ACHN (cell line): ENCODE measurements around the gene EIF2S3B.
A peak's percentile ranks its signal among the peaks of the same experiment; 100 is the strongest.
"Not testable (repeated sequence)": the region's sequence is repeated elsewhere in the genome, so short reads cannot be mapped to it uniquely, and the experiment has no call there.

ENCODE experiments used
- DNase-seq: peaks from one replicate; pipeline ENCODE4 v3.0.0-alpha.2; 2015
- in situ Hi-C: cut with HindIII; loops from 2 replicates; pipeline ENCODE4 v1.10.0; 2017; ENCODE audit warnings: low sequenced_read_pairs, low pct_ligation_motif_present, low pct_unique_long_range_greater_than_20kb

EIF2S3B gene

DNA sequence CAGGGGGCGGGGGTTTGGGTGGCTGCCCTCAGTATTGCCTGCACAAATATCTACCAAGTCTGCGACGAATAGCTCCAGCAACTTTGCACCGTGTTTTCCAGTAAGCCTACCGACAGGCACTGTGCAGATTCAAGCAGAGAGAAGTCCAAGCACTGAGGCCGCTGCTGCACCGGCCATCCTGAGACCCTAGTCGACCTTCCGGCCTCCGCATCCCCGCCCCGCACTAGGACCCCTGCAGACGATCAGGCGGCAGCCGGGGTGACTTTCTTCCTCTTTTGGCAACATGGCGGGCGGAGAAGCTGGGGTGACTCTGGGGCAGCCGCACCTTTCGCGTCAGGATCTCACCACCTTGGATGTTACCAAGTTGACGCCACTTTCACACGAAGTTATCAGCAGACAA, at the start of gene EIF2S3B:
Gene EIF2S3B, plus strand, starts transcription at position 271 of the 400 bp plus-strand sequence. Its CDS starts 13 bp downstream, at position 284.
- in situ Hi-C loops = no loop called here
- no peak for DNase-seq

DNA sequence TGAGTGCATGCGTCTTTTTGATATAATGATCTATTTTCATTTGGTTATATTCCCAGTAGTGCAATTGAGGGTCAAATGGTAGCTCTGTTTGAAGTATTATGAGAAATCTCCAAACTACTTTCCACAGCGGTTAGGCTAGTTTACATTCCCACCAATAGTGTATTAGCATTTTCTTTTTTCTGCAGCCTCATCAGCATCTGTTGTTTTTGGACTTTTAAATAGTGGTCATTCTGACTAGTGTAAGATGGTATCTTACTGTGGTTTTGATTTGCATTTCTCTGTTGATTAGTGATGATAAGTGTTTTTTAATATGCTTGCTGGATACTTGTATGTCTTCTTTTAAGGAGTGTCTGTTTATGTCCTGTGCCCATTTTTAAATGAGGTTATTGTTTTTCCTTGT, 48.8 kb upstream of the EIF2S3B start:
- DNase-seq = no peak
- in situ Hi-C loops = no loop called here

DNA sequence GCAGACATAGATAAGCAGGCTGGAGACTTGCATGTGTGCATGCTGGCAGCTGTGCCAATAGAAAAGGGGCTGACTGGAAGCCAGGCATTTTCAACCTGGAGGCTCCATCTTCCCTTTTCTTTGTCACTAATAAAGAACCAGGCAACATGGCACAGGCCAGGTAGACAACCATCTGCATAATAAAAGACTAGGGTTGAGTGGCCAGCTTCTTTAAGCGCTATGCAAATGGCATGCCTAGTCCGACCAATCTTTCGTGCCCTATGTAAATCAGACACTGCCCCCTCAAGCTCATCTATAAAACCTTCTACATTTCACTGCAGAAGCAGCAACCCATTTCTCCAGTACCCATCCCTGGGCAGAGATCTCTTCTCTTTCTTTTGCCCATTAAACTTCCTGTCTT, 47.9 kb upstream of the EIF2S3B start:
- no peak for DNase-seq
- in situ Hi-C loops = no loop called here

DNA sequence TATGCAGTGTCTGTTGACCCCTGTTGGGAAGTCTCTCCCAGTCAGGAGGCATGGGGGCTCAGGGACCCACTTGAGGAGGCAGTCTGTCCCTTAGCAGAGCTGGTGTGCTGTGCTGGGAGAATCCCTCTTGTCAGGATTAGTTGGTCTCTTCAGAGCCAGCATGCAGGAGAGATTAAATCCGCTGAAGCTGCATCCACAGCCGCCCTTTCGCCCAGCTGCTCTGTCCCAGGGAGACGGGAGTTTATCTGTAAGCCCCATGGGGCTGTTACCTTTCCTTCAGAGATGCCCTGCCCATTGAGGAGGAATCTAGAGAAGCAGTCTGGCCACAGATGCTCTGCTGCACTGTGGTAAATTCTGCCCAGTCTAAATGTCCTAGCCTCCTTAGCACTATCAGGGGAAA, 39.4 kb upstream of the EIF2S3B start:
- DNase-seq = no peak
- in situ Hi-C loops = no loop called here

DNA sequence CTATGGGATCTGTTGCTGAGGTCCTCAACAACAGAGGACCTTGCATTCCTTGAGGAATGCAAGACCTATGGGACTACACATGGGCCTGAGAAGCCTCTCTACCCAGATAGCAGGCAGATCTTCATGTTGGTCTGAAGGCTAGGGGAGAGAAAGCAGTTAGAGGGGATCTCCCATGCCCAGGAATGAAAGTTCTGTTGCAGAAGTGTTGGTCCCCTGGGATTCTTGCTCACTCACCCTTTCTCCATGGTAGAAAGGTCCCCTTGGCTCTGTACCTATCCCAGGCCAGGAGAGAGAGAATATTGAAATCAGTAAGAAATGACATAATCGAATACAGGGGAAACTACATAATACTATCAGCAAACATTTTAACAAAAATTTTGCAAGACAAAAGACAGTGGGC, 36.0 kb upstream of the EIF2S3B start:
- in situ Hi-C loops = no loop called here
- DNase-seq = no peak

DNA sequence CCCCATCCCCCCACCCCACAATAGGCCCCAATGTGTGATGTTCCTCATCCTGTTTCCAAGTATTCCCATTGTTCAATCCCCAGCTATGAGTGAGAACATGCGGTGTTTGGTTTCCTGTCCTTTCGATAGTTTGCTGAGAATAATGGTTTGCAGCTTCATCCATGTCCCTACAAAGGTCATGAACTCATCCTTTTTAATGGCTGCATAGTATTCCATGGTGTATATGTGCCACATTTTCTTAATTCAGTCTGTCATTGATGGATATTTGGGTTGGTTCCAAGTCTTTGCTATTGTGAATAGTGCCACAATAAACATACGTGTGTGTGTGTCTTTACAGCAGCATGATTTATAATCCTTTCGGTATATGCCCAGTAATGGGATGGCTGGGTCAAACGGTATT, 32.9 kb upstream of the EIF2S3B start:
- in situ Hi-C loops, DNase-seq: not testable (repeated sequence)

DNA sequence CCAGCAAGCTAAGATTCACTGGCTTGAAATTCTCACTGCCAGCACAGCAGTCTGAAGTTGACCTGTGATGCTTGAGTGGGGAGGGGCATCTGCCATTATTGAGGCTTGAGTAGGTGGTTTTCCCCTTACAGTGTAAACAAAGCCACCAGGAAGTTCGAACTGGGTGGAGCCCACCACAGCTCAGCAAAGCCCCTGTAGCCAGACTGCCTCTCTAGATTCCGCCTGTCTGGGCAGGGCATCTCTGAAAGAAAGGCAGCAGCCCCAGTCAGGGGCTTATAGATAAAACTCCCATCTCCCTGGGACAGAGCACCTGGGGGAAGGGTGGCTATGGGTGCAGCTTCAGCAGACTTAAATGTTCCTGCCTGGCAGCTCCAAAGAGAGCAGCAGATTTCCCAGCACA, 23.8 kb upstream of the EIF2S3B start:
- in situ Hi-C loops, DNase-seq: not testable (repeated sequence)

DNA sequence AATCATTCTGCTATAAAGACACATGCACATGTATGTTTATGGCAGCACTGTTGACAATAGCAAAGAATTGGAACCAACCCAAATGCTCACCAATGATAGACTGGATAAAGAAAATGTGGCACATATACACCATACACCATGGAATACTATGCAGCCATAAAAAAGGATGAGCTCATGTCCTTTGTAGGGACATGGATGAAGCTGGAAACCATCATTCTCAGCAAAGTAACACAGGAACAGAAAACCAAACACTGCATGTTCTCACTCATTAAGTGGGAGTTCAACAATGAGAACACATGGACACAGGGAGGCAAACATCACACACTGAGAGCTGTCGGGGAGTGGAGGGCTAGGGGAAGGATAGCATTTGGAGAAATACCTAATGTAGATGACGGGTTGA, 18.4 kb upstream of the EIF2S3B start:
- DNase-seq, in situ Hi-C loops: not testable (repeated sequence)

DNA sequence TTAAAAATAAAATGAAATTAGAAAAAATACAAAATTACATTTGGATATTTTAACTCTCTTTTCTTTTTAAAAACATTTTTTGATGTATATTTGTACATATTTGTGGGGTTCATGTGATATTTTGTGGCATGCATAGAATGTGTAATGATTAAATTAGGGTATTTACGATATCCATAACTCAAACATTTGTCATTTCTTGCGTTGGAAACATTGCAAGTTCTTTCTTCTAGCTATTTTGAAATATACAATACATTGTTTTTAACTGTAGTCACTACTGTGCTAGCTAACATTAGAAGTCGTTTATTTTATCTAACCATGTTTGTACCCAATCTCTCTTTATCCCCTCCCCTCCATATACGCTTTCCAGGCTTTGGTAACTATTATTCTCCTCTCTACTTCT, 13.9 kb upstream of the EIF2S3B start:
- in situ Hi-C loops = no loop called here
- no peak for DNase-seq

DNA sequence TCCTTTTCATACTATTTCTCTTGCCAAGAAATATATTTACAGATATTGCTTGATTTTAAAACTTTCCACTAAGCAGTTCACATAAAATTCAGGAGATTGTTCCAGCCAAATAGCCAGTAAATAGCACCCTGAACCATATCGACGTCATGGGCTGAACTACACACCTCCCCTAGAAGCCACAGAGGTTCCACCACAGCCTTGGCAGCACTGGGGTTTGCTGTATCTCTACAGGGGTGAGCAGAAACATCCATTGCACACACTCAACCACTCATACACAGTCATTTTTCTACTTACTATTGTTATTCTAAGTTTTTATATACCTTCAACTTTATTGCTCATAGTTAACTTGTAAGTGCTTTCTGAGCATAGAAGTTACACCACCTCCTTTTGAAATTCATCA, 8.1 kb upstream of the EIF2S3B start:
- in situ Hi-C loops = no loop called here
- DNase-seq = no peak

DNA sequence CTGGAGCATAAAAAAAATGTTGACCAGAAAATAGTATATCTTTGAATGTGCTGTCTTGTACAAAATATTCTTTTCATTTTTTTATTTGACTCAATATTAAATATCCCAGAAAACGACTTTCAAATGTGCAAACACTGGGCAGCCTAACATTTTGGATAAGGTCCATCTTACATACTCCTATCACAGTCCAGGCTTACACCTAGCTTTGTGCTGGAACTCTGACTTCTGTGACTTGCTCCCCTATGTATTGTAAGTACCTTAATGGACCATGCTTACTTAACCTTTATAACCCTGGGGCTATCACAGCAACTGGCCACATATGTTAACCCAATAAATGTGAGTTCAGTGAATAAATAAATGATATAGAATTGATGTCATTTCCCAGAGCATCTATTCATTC, 7.6 kb upstream of the EIF2S3B start:
- in situ Hi-C loops = no loop called here
- no peak for DNase-seq

DNA sequence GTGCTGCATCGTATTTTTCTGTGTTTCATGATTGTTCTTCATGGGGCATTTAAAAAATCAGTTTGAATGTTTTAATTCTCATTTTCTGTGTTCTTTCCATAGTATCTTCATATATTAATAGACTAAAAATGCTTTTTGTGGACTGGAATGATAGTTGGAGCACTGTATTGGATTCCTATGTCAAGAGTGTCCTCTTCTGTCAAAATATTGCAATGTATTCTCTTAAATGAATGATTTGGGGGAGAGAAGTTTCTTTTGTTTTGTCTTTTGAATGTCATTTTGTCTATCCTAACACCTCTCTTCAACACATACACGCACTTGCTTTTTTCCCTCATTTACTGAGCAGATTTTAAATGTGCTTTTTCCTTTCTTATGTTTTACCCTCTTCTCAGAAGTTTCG, 4.7 kb upstream of the EIF2S3B start:
- in situ Hi-C loops = no loop called here
- peak; percentile 58 for DNase-seq

DNA sequence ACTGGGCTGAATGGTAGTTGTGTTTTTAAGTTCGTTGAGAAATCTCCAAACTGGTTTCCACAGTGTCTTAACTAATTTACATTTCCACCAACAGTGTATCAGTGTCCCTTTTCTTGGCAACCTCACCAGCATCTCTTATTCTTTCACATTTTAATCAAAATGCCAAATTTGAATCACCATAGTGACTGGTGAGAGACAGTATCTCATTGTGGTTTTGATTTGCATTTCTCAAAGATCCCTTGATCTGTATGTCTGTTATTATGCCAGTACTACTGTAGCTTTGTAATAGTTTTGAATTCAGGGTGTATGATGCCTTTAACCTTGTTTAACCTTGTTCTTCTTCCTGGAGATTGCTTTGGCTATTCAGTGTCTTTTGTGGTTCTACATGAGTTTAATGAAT, 2.2 kb upstream of the EIF2S3B start:
- in situ Hi-C loops = no loop called here
- DNase-seq = no peak

DNA sequence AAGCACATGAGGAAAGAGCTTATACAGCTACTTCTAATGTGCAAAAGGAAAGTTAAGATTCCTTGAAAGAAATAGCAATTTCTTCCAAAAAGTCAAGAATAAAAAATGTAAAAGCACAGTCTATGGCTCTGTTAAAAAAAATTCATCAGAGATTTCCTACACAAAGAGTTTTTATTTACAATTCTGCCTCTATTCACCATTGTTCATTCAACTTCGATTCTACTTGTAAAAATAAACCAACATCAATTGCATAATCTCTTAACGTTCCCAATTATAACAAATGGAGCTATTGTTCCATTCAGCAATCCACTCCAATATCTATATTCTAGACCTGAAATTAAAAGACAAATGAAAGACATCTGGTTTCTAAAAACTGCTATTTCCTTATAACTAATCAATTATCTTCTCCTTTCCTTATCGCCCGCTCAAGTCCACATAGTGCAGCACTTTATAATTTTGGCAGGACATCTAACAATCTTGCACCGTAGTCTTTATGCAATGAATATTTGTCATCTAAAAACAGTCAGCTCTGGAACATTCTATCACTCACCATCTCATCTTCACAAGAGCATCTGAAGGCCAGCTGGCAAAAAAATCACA, 6.2 kb downstream of the EIF2S3B start:
- no peak for DNase-seq
- in situ Hi-C loops = no loop called here

DNA sequence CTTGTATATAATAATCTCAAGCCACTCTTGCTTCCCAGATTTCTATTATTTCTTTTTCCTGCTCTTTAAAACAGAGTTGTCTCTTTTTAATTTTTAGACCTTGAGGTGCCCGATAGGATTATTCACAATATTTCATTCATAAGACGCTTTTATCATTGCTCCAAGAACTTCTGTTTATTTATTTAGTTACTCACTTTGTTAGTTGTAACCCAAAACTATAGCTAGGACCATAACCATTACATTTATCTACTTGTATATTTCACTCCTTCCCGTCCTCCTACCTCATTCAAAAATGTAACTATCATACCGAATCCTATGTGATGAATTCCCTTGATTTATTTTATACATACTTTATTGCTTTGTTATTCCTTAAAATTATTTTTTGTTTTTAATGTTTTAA, 7.1 kb downstream of the EIF2S3B start:
- in situ Hi-C loops = no loop called here

DNA sequence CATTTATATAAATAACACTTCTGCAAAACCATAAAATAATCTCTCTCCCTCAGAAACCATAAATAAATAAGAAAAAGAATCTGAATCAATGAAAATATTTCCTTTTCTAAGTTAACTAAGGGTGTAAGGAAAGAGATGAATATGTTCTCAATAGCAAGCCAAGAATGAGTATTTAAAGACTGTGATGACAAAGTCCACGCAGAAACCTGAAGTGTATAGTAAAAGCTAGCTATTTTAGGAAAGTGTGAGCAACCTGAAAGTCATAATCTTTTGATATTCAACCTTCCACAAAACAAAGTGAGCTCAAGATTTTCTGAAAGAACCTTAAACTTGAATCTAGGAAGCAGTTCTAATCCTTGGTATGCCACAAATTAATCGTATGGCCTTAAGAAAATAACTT, 15.9 kb downstream of the EIF2S3B start:
- no peak for DNase-seq
- in situ Hi-C loops = no loop called here

More for the DNA sequence above, 7.1 kb downstream of the EIF2S3B start:
- DNase-seq = no peak

DNA sequence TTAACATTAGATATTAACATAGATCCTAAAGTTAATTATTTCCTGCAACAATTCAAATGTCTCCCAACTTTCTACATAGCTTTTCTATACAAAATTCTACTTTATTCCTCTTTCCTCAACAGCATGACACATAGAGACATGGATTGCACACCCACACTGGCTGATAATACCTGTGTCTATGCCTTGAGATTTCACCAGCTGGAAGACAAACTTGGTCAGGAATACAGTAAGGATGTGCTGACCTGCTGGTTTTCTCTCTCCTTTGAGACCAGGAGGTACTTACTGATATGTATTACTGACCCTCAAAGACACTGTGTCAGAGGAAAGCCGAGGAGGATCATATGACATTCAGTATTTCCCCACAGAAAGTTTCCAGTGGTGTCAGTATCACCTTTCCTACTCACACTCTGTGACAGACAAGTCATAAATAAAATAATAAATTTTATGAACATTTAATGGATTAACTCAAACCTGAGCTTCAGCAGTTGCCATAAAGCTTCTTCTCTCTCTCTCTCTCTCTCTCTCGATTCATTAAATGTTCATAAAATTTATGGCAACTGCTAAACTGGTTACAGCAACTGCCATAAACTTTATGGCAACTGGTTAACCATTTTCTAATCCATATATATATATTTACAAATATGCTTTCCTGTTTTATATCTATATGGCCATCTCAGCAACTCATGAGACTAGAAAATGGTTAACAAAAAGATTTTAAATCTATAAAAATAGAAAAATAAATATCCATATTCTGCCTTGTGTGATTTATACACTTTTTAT, 22.7 kb downstream of the EIF2S3B start:
- in situ Hi-C loops = no loop called here
- no peak for DNase-seq

DNA sequence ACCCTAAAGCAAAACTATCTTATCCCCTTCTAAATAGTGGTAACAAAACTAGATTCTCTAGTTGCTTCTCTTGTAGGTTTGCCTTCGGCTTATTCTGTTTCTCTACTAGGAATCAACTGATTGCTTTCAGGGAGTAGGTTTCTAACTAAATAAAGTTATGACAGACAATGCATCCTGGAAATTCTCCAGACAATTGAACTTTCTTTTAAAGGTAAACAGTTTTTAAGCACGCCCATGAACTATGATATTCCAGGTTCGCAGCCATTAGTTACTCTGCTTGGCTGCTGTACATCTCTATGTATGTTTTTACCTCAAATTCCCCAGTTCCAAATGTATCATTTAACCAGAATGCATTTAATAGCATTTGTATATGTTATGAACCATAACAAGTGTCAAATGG, 23.9 kb downstream of the EIF2S3B start:
- no peak for DNase-seq
- in situ Hi-C loops = no loop called here

DNA sequence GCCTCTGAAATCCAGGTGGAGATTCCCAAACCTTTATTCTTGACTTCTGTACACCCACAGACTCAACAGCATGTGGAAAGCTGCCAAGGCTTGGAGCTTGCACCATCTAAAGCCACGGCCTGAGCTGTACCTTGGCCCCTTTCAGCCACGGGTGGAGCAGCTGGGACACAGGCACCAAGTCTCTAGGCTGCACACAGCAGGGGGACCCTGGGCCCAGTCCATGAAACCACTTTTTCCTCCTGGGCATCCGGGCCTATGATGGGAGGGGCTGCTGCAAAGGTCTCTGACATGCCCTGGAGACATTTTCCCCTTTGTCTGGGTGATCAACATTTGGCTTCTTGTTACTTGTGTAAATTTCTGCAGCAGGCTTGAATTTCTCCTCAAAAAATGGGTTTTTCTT, 32.0 kb downstream of the EIF2S3B start:
- no peak for DNase-seq
- in situ Hi-C loops = no loop called here

DNA sequence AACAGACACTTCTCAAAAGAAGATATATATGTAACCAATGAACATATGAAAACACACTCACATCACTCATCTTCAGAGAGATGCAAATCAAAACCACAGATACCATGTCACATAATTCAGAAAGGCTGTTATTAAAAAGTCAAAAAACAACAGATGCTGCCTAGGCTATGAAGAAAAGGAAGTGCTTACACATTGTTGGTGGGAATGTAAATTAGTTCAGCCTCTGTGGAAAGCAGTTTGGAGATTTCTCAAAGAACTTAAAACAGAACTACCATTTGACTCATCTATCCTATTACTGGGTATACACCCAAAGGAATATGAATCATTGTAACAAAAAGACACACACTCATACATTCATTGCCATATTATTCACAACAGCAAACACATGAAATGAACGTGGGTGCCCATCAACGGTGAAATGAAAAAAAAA, 35.1 kb downstream of the EIF2S3B start:
- DNase-seq = no peak
- in situ Hi-C loops = no loop called here
